Ecto neural progenitor cell (in vitro differentiated cells): ENCODE measurements around the gene TMEM244.
"Not testable (repeated sequence)": the region's sequence is repeated elsewhere in the genome, so short reads cannot be mapped to it uniquely, and the experiment has no call there.

Source experiments
- DNase-seq: peaks from one replicate; pipeline ENCODE4 v3.0.0-alpha.2; 2018; ENCODE audit warnings: low spot score

TMEM244 gene

GRCh38 chr6:129860908-129861665 lies at the start of gene TMEM244:
TMEM244 (minus strand) TSS chr6:129861315; CDS start chr6:129861188, 127 bp downstream.
- no peak for DNase-seq

GRCh38 chr6:129908858-129909257 lies 47.7 kb upstream of the TMEM244 start:
- no peak for DNase-seq

GRCh38 chr6:129908356-129908755 lies 47.2 kb upstream of the TMEM244 start:
- DNase-seq: no peak

GRCh38 chr6:129906515-129907077 lies 45.5 kb upstream of the TMEM244 start:
- no peak for DNase-seq

GRCh38 chr6:129903082-129903481 lies 42.0 kb upstream of the TMEM244 start:
- no peak for DNase-seq

GRCh38 chr6:129902681-129903080 lies 41.6 kb upstream of the TMEM244 start:
- no peak for DNase-seq

GRCh38 chr6:129901910-129902309 lies 40.8 kb upstream of the TMEM244 start:
- no peak for DNase-seq

GRCh38 chr6:129895692-129896091 lies 34.6 kb upstream of the TMEM244 start:
- no peak for DNase-seq

- DNase-seq: no peak
Observed at GRCh38 chr6:129894921-129895320, 33.8 kb upstream of the TMEM244 start.

GRCh38 chr6:129893640-129894039 lies 32.5 kb upstream of the TMEM244 start:
- no peak for DNase-seq

GRCh38 chr6:129890701-129891100 lies 29.6 kb upstream of the TMEM244 start:
- no peak for DNase-seq

- DNase-seq: no peak
Observed at GRCh38 chr6:129890164-129890563, 29.0 kb upstream of the TMEM244 start.

GRCh38 chr6:129889580-129889979 lies 28.5 kb upstream of the TMEM244 start:
- no peak for DNase-seq

- no peak for DNase-seq
Observed at GRCh38 chr6:129886401-129887155, 25.5 kb upstream of the TMEM244 start.

- DNase-seq: no peak
Observed at GRCh38 chr6:129884211-129884610, 23.1 kb upstream of the TMEM244 start.

GRCh38 chr6:129882510-129883023 lies 21.5 kb upstream of the TMEM244 start:
- no peak for DNase-seq

GRCh38 chr6:129877894-129878293 lies 16.8 kb upstream of the TMEM244 start:
- not testable (repeated sequence) for DNase-seq

- no peak for DNase-seq
Observed at GRCh38 chr6:129875610-129876520, 14.8 kb upstream of the TMEM244 start.

- no peak for DNase-seq
Observed at GRCh38 chr6:129874837-129875236, 13.7 kb upstream of the TMEM244 start.

- no peak for DNase-seq
Observed at GRCh38 chr6:129872586-129872985, 11.5 kb upstream of the TMEM244 start.

GRCh38 chr6:129871221-129871620 lies 10.1 kb upstream of the TMEM244 start:
- DNase-seq: no peak

- no peak for DNase-seq
Observed at GRCh38 chr6:129867403-129867802, 6.3 kb upstream of the TMEM244 start.
